Left ventricle myocardium inferior (tissue), 1 donor: ENCODE data around the gene ACOT6. TPM values are rescaled to one million over a fixed set of nuclear protein-coding genes. Genes with fewer than 3 reads are reported as not detected.

Source experiments
- DNase-seq: peaks from one replicate; pipeline ENCODE4 v3.0.0-alpha.2; 2020
- H3K27ac ChIP-seq: fragments of 200-600 bp; replicated peaks from 2 replicates; pipeline ENCODE4 v1.8.0; 2021
- H3K27me3 ChIP-seq: fragments of 200-600 bp; 2 replicates; pipeline ENCODE4 v1.8.0; 2021; ENCODE audit warnings: low read depth
- H3K36me3 ChIP-seq: fragments of 200-600 bp; 2 replicates; pipeline ENCODE4 v1.8.0; 2021
- H3K4me1 ChIP-seq: fragments of 200-600 bp; 2 replicates; pipeline ENCODE4 v1.8.0; 2021
- H3K4me3 ChIP-seq: fragments of 200-600 bp; 2 replicates; pipeline ENCODE4 v1.8.0; 2021; ENCODE audit warnings: mild to moderate bottlenecking, moderate library complexity
- H3K9me3 ChIP-seq: fragments of 200-600 bp; replicated peaks from 2 replicates; pipeline ENCODE4 v1.8.0; 2021
- intact Hi-C: fragments of 100-400 bp; cut with micrococcal nuclease; formaldehyde crosslinking; loops from one replicate; pipeline ENCODE4 v1.11.0; 2022
- total RNA-seq: library from RNA; stranded (reverse); fragmentation: NEBNext Ultra II Directional; extraction: Animal tissue kit (Norgen Biotek cat#: 25700); gene quantifications from one replicate; pipeline ENCODE4 v1.2.1, GENCODE V29; 2021
- TF ChIP-seq, protein P1 (sequence below): fragments of 200-600 bp; IDR thresholded peaks from 2 replicates; pipeline ENCODE4 v1.8.0; 2021; ENCODE audit warnings: antibody characterized with exemption, mild to moderate bottlenecking, borderline replicate concordance
- donor health status: DM: no; HTN: yes; CAD: no; lungs with severe emphysema.

ACOT6 gene
- total RNA-seq, 1 donor from 2014 or later, result not detected

DNA sequence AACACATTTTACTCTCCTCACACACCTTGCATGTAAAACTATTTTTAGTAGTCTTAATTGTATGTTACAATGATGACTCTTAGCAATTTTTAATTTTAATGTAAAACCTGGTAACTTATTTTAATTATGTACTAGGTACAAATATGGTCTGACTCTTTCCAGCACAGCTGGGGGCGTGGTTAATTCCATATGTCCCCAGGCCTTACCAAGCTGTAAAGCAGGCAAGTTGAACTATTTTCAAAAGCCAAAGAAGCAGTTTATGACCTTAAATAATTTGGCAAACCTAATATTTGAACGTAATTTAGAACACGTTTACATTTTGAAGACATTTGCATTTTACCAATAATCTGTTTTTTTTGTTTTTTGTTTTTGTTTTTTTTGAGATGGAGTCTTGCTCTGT lies 9.3 kb upstream of the ACOT6 start:
- no peak for DNase-seq
- intact Hi-C loops, result no loop called here
- no peaks in the 10 kb centered on the region for H3K9me3 ChIP-seq

DNA sequence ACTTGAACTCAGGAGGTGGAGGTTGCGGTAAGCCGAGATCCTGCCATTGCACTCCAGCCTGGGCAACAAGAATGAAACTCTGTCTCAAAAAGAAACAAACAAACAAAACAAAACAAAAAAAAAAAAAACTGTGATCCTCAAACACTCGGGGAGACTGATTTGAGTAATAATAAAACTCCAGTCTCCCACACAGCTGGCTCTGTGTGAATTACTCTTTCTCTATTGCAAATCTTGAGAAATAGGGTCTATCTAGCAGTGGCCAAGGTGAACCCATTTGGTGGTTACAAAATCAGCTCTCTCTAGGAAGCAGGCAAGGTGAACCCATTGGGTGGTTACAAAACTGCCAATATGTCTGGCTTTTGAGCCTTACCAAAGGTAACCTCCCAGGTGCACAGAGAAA lies 6.0 kb upstream of the ACOT6 start:
- no peaks in the 10 kb centered on the region for H3K27me3 ChIP-seq
- TF ChIP-seq, protein P1, sequence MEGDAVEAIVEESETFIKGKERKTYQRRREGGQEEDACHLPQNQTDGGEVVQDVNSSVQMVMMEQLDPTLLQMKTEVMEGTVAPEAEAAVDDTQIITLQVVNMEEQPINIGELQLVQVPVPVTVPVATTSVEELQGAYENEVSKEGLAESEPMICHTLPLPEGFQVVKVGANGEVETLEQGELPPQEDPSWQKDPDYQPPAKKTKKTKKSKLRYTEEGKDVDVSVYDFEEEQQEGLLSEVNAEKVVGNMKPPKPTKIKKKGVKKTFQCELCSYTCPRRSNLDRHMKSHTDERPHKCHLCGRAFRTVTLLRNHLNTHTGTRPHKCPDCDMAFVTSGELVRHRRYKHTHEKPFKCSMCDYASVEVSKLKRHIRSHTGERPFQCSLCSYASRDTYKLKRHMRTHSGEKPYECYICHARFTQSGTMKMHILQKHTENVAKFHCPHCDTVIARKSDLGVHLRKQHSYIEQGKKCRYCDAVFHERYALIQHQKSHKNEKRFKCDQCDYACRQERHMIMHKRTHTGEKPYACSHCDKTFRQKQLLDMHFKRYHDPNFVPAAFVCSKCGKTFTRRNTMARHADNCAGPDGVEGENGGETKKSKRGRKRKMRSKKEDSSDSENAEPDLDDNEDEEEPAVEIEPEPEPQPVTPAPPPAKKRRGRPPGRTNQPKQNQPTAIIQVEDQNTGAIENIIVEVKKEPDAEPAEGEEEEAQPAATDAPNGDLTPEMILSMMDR, result no peak
- no peak overlapping the region for H3K4me3 ChIP-seq
- H3K36me3 ChIP-seq, result no peaks in the 10 kb centered on the region
- no peak overlapping the region for H3K27ac ChIP-seq
- H3K4me1 ChIP-seq, result no peaks in the 10 kb centered on the region
- intact Hi-C loops, result no loop called here
- no peak for DNase-seq
- peaks cover 5% of the 10 kb centered on the region for H3K9me3 ChIP-seq

More for the DNA sequence above, 9.3 kb upstream of the ACOT6 start:
- no peak overlapping the region for H3K27ac ChIP-seq
- no peak overlapping the region for H3K4me3 ChIP-seq
- H3K27me3 ChIP-seq, result no peaks in the 10 kb centered on the region
- H3K36me3 ChIP-seq, result no peaks in the 10 kb centered on the region
- no peaks in the 10 kb centered on the region for H3K4me1 ChIP-seq
- TF ChIP-seq, protein P1, result no peak

DNA sequence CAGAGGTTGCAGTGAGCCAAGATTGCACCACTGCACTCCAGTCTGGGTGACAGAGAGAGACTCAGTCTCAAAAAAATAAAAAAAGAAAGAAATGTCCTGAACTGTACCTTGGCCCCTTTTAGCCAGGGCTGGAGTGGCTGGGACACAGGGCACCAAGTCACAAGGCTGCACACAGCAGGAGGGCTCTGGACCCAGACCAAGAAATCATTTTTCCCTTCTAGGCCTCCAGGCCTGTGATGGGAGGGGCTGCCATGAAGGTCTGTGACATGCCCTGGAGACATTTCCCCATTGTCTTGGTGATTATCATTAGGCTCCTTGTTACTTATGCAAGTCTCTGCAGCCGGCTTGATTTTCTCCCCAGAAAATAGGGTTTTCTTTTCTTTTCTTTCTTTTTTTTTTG lies 5.1 kb upstream of the ACOT6 start:
- H3K4me3 ChIP-seq, result no peak overlapping the region
- no peaks in the 10 kb centered on the region for H3K27me3 ChIP-seq
- H3K9me3 ChIP-seq, result peaks cover 5% of the 10 kb centered on the region
- no peaks in the 10 kb centered on the region for H3K36me3 ChIP-seq
- no peak for DNase-seq
- TF ChIP-seq, protein P1, result no peak
- H3K4me1 ChIP-seq, result peaks cover 4% of the 10 kb centered on the region
- no peak overlapping the region for H3K27ac ChIP-seq
- intact Hi-C loops, result no loop called here

DNA sequence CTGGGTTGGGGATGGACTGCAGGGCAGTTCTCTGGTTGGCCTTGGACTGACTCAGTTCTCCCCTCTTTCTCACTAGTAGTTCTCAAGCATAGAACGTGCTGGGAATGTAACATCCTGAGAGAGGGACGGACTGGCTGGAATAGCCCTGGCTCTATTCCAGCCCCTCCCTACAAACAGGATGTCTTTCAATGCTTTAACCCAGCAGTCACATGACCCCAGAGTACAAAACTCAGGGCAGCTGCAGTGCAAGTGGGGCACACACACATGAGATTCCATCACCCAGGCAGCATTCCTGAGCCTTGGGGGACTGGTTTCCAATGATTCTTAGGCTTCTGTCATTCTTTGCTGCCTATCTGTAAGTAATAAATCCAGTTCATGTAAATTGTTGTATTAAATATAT lies 1.6 kb upstream of the ACOT6 start:
- no peak for DNase-seq
- Histone ChIP-seq H3K27me3 (no peaks in the 10 kb centered on the region), H3K9me3 (peaks cover 5% of the 10 kb centered on the region), H3K27ac (no peak overlapping the region), H3K4me3 (no peak overlapping the region), H3K36me3 (no peaks in the 10 kb centered on the region), H3K4me1 (peaks cover 9% of the 10 kb centered on the region)
- TF ChIP-seq, protein P1, result no peak
- intact Hi-C loops, result no loop called here

DNA sequence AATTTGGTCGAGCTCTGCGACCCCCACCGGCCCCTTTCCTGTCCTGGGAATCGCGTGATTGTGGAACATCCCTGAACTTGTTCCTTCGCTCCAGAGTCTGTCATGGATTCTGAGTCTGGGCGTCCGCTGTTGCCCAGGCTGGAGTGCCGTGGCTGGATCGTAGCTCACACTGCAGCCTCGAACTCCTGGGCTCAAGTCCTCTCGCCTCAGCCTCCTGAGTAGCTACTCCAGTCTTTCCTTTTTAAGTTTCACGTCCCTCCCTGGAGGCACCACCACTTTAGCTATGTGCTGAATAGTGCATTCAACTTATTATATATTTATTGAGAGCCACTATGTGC lies 698 bp downstream of the ACOT6 start:
- intact Hi-C loops, result no loop called here
- H3K4me1 ChIP-seq, result peaks cover 9% of the 10 kb centered on the region
- H3K9me3 ChIP-seq, result peaks cover 5% of the 10 kb centered on the region
- H3K4me3 ChIP-seq, result peak overlapping the region; percentile 71
- peak overlapping the region; percentile 83 for H3K27ac ChIP-seq
- H3K36me3 ChIP-seq, result no peaks in the 10 kb centered on the region
- no peaks in the 10 kb centered on the region for H3K27me3 ChIP-seq
- DNase-seq, result no peak
- TF ChIP-seq, protein P1, result no peak
